ENCODE data around the gene IL17RA. TPM values are rescaled to one million over a fixed set of nuclear protein-coding genes. Genes with fewer than 3 reads are reported as not detected.

Gene IL17RA
- total RNA-seq, 1 experiment from 2014 or later: 2.9 TPM

DNA sequence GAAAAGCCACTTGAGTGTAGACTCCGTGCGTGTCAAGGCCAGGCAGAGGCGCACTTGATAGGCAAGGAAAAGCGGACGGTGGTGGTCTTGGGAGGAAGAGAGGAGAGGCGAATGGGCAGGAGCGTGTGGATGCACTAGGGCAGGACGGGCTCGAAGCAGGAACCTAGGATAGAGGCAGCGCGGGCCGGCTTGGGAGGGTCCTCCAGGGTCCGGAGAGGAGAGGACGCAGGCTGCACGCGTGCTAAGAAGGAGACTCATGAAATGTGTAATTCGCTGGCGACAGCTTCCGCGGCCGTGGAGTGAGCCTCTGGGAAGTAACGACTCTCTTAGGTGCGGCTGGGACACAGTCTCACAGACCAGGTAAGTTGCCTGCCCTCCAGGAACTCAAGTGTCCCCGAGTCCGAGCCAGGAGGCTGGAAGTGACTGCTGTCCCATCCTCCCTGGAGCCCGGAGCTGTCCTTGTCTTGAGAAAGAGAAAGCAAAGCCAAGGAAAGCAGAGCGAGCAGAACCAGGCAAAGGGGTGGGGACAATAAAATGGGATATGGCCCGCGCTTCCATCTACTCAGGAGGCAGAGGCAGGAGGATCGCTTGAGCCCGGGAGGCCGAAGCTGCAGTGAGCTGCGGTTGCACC is 874 bp upstream of the IL17RA start:
- no peak for DNase-seq (ENCODE audit: low spot score)

DNA sequence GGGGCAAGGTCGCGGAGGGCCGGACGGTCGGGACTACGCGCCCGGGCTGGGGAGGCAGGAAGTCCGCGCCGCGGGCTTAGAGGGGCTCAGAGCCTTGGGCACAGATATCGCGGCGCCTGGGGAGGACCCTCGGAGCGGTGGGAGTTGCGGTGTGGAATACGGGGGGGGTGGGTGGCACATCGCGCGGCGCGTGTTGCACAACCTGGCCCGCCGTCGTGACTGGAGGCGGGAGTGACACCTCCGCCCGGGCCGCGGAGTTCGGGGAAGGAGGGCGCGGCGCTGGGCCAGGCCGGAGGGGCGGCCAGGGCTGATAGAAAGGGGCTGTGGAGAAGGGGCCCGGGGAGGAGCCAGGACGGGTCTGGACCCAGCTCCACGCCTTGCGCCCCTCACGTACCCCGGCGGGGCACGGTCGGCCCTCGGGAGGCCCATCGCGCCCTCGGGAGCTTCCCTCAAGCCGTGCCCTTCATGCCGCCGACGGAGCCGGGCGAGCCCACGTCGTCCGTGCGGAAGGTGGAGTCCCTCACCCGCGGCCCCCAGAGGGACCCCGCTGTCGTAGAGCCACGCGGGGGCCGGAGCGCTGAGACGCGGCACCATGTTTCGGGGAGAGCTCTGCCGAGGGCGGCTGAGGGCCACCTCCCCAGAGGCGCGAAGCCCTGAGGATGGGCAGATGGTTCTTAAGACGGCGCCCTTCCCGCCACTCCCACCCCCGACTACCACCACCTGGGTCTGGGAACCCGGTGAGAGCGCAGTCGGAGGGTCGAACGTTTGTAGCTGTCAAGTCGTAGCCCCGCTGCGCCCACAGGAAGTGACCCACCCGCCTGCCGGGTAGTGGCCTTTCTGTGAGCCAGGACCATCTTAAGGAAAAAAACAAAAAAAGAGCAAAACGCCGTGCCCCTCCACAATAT is 729 bp downstream of the IL17RA start:
- DNase-seq (ENCODE audit: low spot score): no peak

DNA sequence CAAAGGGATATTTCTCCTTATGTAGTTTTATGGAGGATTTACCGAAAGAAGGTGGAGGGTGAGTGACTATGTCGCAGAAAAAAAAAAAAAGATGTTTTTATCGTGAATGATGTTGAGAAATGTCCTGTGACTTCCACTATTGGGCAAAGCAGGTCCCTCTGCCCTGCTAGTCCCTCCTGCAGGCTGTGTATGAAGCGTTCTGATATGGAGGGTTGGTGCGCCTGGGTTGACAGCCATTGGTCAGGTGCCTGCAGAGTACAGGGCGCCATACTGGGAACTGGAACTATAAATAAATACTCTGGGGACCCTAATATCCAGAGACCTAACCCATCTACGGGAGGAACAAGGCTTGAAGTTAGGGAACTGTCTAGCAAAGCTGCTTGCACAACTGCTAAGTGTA is 1.5 kb downstream of the IL17RA start:
- DNase-seq (ENCODE audit: low spot score): no peak

DNA sequence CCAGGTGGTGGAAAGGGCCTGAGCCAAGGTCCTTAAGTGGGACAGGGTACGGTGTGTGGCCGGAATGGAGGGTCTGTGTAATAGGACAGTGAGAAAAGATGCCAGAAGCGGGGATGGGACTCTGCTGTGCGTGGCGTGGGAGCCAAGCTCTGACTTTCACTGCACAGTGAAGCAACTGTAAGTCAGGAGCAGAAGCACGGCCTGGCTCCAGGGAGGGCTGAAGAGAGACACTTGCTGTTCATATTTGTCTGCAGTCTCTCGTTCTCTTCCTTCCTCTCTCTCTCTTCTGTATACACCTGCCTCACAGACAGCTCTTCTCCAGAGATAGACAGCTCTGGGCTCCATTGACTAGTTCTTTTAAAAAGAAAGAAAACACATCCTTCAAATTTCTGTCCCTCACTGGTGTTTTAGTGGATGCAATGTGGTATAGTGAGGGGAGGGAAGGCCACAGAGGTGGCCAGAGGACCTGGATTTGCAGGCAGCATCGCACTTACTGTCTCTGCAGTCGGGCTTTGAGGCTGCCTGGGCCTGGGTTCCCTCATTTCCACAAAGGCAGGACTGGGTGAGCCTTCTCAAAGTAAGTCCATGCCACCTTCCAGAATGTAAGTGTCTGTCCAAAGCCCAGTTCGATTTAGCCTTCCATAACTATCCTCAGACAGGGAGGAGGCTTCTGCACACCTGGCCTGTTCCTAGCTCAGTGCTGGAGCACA is 2.1 kb downstream of the IL17RA start:
- no peak for DNase-seq (ENCODE audit: low spot score)

DNA sequence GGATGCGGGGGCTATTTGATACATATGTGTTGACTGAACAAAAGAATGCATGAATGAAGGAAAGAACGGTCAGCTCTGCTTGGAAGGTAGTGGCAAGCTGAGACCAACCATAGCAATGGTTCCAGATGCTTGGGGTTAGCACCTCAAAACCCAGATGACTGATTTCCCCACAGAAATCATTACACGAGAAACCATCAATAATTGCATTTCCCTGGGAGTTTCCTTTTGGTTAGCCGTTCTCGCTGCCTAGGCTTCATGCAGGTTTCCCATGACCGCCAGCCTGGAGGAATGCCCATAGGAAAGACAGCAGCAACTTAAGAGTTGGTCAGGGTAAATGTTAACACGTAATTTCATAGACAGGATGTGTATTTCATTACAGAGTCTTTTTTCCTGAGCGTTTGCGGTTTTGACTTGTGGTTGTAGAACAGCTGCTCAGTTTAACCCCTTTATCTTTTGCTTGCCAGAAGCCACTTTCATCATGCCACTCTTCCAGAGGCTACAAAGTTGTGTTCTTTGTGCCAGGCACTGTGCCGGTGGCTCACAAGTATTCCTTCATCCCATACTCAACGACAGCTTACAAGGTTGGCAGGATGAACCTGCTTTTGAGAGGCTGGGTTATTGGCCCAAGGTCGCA is 2.8 kb downstream of the IL17RA start:
- peak; percentile 77 for DNase-seq (ENCODE audit: low spot score)

DNA sequence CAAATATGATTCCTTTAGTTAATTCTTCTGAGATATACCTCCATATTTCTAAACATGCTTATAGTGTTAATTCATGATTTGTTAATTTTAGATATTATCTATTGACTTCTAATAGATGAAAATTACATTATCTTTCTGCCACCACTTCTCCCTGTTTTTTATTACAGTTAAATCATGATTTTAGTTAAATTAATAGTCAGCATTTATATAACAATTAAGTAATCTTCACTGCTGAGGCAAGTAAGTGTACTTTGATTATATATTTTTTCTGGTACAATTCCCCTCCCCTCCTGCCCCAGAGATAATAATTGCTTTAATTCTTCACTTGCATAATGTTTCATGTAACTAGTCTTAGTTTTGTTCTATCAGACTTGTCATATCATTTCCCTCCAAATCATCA is 5.8 kb downstream of the IL17RA start:
- DNase-seq (ENCODE audit: low spot score): no peak

DNA sequence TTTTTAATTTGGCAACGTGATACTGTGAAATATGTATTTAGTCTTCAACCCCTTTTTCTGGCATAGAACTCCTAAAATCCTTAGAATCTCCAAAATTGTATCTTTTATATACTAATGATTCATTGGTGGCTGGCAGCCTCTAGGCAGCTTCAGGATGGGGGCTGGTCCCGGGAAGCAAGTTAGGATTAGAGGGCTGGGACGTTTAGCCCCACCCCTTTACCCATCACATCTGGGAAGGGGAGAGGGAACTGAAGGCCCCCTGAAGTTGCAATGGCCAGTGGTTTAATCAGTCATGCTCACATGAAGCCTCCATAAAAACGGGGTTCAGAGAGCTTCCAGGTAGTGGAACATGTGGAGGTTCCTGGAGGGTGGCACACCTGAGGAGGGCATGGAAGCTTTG is 7.1 kb downstream of the IL17RA start:
- no peak for DNase-seq (ENCODE audit: low spot score)

DNA sequence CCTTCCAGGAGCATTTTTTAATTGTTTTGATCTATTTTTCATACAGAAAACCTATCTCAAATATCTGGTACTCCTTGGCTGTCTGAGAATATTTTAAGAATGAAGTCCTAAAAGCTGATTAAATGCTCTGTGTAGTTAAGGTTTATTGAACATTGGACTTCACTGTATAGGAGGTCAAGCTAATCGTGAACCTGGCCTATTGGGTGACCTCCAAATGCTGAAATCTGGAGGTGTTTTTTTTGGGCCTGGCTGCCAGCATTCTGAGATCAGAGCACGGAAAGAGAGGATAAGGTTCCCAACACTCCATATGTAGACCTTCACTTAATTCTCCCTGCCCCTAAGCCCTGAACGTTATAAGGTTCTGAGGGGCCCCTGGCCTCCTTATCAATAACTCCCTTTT is 8.3 kb downstream of the IL17RA start:
- no peak for DNase-seq (ENCODE audit: low spot score)

DNA sequence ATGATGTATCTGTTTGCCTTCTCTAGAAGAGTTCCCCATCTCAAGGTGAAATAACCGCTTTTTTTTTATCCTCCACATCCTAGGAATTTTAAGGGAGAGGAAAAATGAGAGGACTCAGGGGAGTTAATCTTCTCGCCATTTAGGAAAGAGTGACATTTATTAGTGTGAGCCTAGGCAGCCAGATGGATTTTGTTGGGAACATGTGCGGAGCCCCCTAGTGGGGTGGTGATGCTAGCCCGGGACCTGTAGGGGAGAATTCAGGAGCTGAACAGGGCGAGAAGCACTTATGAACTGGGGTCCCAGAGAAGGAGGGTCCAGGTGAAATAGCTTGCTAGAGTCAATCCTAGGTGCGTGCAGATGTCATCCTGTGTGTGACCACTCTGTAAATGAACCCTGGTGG is 10.7 kb downstream of the IL17RA start:
- no peak for DNase-seq (ENCODE audit: low spot score)

DNA sequence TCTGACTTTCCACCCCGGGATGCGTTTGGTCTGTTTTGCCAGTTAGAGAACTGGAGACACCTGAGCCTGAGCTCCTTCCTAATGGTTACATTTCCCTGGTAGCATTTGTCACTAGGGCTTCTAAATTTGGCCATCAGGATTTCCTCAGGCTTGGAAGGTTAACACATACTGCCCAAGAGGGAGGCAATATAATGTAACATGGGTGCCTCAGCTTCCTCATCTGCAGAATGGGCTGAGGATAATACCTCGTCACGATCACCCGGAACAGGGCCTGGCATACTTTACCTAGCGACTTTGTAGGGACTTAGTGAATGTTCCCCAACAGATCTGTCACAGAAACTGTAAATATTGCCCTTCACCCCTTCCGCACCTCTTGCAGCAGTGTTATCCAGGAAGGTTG is 11.3 kb downstream of the IL17RA start:
- no peak for DNase-seq (ENCODE audit: low spot score)

DNA sequence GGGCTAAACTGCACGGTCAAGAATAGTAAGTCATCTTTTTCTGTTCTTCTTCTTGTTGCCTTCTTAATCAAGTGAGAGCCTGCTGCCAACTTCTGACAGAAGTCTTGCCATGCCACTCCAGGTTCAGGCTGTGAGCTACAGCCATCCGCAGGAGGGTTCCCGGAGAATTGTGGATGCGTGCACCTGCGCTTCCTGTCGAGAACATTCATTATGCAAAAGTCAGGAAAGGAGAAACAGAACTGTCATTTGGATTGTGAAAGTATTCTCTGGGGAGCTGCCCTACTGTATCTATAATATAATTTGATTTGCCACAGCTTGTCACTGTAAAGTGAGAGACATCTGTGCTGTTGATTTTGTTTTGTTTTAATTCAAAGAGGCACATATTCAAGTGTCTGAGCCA is 12.3 kb downstream of the IL17RA start:
- no peak for DNase-seq (ENCODE audit: low spot score)

DNA sequence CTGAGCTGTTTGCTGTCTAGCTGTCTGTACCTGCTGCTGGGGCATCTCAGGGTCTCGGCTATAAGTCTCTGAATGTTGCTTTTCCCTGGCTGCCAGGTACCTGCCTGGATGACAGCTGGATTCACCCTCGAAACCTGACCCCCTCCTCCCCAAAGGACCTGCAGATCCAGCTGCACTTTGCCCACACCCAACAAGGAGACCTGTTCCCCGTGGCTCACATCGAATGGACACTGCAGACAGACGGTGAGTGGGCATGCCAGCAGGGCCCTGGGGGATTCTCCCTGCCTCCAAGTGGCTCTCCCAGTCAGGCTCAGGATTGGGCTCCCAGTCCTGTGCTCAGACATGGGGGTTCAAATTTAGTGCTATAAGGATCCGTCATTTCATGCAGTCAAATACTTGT is 12.9 kb downstream of the IL17RA start:
- DNase-seq (ENCODE audit: low spot score): no peak

DNA sequence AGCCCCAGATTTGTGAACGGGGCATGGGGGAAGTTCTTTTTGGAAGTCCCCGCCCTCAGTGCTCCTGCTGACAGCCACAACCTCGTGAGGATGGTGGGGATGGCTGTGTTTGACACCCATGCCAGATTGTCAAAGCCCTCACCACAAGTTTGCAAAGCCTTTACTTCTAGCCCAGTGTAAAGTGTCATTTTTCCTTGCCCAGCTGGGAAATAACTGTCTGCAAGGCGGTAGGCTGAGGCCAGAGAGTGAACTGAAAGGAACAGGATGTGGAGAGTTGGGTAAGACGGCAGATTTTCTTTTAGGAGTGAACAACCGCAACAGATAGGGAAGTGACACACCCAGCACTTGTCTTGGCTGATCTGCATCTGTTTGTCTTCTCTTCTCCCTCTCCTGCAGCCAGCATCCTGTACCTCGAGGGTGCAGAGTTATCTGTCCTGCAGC is 13.6 kb downstream of the IL17RA start:
- DNase-seq (ENCODE audit: low spot score): no peak

DNA sequence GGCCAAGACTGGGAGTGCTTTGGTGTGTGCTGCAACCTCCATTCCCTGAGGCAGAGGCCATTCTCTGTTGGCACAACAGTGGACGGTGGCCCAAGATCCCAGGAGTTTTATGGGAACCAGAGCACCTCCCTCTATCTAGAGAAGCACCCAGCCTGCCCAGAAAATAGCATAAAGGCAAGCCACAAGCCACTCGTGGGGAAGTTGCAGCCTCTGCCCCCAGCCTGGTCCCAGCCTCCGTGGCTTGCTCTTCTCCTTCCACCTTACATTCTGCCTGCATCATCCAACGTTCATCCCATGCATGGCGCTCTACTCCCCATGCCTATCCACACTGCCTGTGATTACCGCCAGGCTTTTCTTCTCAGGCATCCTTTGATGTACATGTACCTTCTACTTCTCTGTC is 15.8 kb downstream of the IL17RA start:
- DNase-seq (ENCODE audit: low spot score): no peak

DNA sequence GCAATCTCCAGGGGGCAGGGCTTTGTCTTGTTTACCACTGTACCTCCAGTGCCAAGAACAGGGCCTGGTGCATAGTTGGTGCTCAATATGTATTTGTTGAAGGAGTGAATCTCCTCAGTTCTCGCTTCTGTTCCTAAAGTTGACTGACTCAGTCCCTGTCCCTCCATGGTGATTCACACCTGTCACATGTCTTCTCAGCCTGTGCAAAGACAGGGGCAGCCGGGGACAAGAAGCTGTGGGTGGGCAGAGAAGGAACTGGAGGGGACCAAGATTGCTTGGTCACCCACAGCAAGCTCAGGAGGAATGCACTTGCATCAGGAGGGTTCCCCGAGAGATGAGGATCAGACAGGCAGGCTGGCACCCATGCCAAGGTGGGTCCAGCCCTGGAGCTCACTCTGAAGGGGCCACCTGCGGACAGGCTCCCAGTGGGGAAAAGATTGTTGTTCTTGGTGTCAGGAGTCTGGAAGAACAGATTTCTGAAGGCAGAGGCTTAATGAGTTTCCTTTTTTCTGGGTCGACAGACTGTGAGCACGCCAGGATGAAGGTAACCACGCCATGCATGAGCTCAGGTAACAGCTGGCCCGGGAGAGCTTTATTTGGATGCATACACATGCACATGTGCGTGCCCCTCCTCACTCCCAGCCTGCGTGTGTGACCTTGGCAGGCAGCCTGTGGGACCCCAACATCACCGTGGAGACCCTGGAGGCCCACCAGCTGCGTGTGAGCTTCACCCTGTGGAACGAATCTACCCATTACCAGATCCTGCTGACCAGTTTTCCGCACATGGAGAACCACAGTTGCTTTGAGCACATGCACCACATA is 16.9 kb downstream of the IL17RA start:
- no peak for DNase-seq (ENCODE audit: low spot score)

DNA sequence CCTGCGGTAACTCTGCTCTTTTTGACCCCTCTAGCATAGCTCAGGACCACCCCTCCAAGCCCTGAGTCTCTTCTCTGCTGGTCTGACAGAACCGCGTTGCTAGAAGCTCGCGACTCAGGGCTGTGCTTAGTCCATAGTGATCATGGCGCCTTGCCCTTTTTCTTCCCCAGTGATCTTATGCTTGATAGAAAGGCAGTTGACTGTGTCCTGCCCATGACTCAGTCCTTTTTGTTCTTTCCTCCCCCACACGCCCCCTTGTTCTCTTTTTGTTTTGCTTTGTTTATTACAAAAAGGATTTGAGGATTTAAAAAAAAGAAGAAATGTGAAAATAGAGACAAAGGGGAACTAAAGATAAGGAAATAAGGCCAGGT is 17.5 kb downstream of the IL17RA start:
- DNase-seq (ENCODE audit: low spot score): no peak

DNA sequence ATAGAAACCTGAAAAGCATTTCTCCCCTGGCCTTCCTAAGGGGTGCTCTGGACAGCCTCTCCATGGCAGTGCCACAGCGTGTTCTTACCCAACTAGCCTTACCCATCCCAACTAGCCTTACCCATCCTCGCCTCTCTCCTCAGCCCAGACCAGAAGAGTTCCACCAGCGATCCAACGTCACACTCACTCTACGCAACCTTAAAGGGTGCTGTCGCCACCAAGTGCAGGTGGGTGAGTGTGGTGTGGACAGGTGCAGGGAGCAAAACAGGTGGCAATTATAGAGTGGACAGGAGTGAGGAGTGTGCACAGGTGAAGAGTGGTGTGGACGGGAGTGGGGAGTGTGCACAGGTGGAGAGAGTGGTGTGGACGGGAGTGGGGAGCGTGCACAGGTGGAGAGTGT is 18.6 kb downstream of the IL17RA start:
- no peak for DNase-seq (ENCODE audit: low spot score)

DNA sequence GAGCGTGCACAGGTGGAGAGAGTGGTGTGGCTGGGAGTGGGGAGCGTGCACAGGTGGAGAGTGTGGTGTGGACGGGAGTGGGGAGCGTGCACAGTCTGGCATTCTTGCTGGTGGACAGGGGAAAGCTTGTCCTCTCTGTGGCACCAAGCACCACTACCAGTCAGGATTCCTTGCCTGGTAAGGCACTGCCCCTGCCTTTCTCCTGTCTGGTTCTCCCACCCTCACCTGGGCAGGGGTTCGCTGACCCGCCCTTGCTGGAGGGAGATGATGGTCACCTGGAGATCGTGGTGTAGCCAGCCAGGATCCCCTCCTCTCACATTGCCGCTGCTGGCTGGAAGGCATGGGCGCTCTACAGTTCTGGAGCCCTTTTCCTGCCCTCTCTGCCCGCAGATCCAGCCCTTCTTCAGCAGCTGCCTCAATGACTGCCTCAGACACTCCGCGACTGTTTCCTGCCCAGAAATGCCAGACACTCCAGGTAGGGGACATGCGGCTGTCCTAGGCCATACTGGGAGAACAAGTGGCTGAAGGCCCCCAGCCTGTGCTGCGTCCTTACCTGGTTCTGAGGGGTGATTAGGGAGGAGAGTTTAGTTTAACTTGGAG is 19.6 kb downstream of the IL17RA start:
- no peak for DNase-seq (ENCODE audit: low spot score)

DNA sequence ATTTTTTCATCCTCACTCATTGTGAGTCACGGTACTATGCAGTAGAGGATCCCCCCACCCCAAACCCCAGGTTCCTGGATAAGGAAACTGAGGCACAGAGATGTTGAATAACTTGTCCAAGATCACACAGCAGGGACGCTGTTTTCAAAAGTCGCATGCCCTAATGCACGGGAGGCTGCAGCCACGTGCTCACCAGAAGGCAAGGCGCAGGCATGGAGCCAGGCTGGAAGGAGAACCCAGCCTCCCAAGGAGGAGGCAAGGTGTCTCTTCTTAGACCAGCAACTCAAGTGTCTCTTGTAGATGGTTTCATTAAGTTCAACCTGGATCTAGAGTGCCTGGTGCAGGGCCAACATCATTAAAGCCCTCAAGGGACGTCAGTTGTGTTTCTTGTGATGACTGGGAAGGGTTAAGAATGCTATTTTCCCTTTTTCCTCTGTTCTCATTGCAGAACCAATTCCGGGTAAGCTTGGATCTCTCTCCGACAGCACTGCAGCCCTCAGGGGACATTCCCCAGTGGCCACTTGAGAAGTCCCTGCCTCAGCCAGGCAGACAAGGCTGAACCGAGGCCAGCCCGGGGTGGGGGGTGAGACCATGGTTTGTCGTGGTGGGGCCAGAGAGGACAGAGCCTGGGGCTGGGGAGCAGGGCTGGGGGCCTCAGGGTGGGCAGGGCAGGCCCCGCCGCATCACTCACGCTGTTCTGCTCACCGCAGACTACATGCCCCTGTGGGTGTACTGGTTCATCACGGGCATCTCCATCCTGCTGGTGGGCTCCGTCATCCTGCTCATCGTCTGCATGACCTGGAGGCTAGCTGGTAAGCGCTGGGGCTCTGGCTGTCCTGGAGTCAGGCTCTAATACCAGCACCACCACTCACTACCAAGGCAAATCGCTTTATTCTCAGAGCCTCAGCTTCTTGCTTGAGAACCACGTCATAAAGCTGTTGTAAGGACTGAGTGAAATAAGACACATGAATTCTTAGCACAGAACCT is 20.6 kb downstream of the IL17RA start:
- no peak for DNase-seq (ENCODE audit: low spot score)
